Fibroblast of lung (primary cell): ENCODE results near the gene SHROOM4.

Experiments used
- CTCF ChIP-seq, 2 donors: IDR thresholded peaks in 1 of 2; conservative IDR thresholded peaks in 1 of 2; 1 replicate in 1 of 2; 2 replicates in 1 of 2; pipeline ENCODE4 v1.5.1; 2011 to 2012; ENCODE audit warnings: low read length in 2 of 2, control low read depth in 1 of 2, inconsistent platforms in 1 of 2, low read depth in 1 of 2, mild to moderate bottlenecking in 1 of 2
- EZH2 ChIP-seq: IDR thresholded peaks from 2 replicates; pipeline ENCODE4 v1.5.1; 2012; ENCODE audit warnings: low read length, control low read depth, mild to moderate bottlenecking; ENCODE audit errors: missing control alignments

GRCh38 chrX:50577326-50577725 is 236.7 kb downstream of the SHROOM4 start:
- no peak for TF ChIP-seq CTCF (conservative IDR thresholded peaks at IDR 0.05 in 1 of 2, IDR thresholded peaks at IDR 0.05 in 1 of 2; ENCODE audit: low read depth in 1 of 2, low read length in 2 of 2)
- no peak for TF ChIP-seq EZH2
